GM23248 (cell line): ENCODE results near the gene UBQLN1. TPM values are rescaled to one million over a fixed set of nuclear protein-coding genes. Genes with fewer than 3 reads are reported as not detected.

Experiments
- DNase-seq: peaks from one replicate; pipeline ENCODE4 v3.0.0-alpha.2; 2015
- H2AFZ ChIP-seq: fragments of 200-600 bp; sonication (generic); 2 replicates; pipeline ENCODE4 v1.6.1; 2016; ENCODE audit warnings: antibody characterized with exemption
- H3F3A ChIP-seq: fragments of 200-600 bp; sonication (generic); 2 replicates; pipeline ENCODE4 v1.6.1; 2016; ENCODE audit warnings: mild to moderate bottlenecking, antibody characterized with exemption, mixed run types; ENCODE audit not compliant: insufficient read depth
- H3K27ac ChIP-seq: fragments of 200-600 bp; sonication (generic); 2 replicates; pipeline ENCODE4 v1.5.1; 2016; ENCODE audit warnings: mild to moderate bottlenecking
- H3K27me3 ChIP-seq: fragments of 200-600 bp; sonication (generic); replicated peaks from 2 replicates; pipeline ENCODE4 v1.6.1; 2016; ENCODE audit warnings: mild to moderate bottlenecking; ENCODE audit not compliant: insufficient read depth
- H3K36me3 ChIP-seq: fragments of 200-600 bp; sonication (generic); 2 replicates; pipeline ENCODE4 v1.6.1; 2016; ENCODE audit warnings: low read depth, mild to moderate bottlenecking
- H3K4me1 ChIP-seq: fragments of 200-600 bp; sonication (generic); 2 replicates; pipeline ENCODE4 v1.6.1; 2016; ENCODE audit warnings: mild to moderate bottlenecking; ENCODE audit not compliant: insufficient read depth
- H3K4me2 ChIP-seq: fragments of 200-600 bp; sonication (generic); one replicate; pipeline ENCODE4 v1.6.1; 2016; ENCODE audit warnings: mild to moderate bottlenecking; ENCODE audit not compliant: unreplicated experiment
- H3K4me3 ChIP-seq: fragments of 200-600 bp; sonication (generic); 2 replicates; pipeline ENCODE4 v1.5.1; 2016; ENCODE audit warnings: mild to moderate bottlenecking
- H3K79me2 ChIP-seq: fragments of 200-600 bp; sonication (generic); 2 replicates; pipeline ENCODE4 v1.6.1; 2016; ENCODE audit warnings: mild to moderate bottlenecking; ENCODE audit not compliant: insufficient read depth
- H3K9ac ChIP-seq: fragments of 200-600 bp; sonication (generic); 2 replicates; pipeline ENCODE4 v1.6.1; 2016; ENCODE audit warnings: mild to moderate bottlenecking
- H3K9me2 ChIP-seq: fragments of 200-600 bp; sonication (generic); 2 replicates; pipeline ENCODE4 v1.6.1; 2016; ENCODE audit warnings: mixed run types, mild to moderate bottlenecking, moderate library complexity; ENCODE audit not compliant: insufficient read depth
- H3K9me3 ChIP-seq: fragments of 200-600 bp; sonication (generic); one replicate; pipeline ENCODE4 v1.6.1; 2017; ENCODE audit warnings: low read depth
- H4K20me1 ChIP-seq: fragments of 200-600 bp; sonication (generic); 2 replicates; pipeline ENCODE4 v1.6.0; 2016; ENCODE audit not compliant: insufficient read depth
- EZH2 ChIP-seq: fragments of 200-600 bp; sonication (generic); IDR thresholded peaks from 2 replicates; pipeline ENCODE4 v1.6.1; 2018; ENCODE audit warnings: antibody characterized with exemption, mild to moderate bottlenecking; ENCODE audit not compliant: insufficient read depth, poor library complexity, severe bottlenecking
- EZH2phosphoT487 ChIP-seq: fragments of 200-600 bp; sonication (generic); IDR thresholded peaks from 2 replicates; pipeline ENCODE4 v1.6.1; 2018; ENCODE audit warnings: antibody characterized with exemption, moderate library complexity, mild to moderate bottlenecking, low read depth; ENCODE audit not compliant: insufficient read depth
- WGBS, 2 experiments: methylation state at CpG; one replicate each; pipeline ENCODE4 v1.1.6; 2015 to 2017; ENCODE audit warnings: low lambda C conversion rate in 2 of 2, low coverage in 1 of 2; ENCODE audit errors: missing lambda C conversion rate in 2 of 2; 5-methylcytosine and 5-hydroxymethylcytosine counted together
- in situ Hi-C: fragments of 300-500 bp; cut with MboI; formaldehyde crosslinking; loops from 2 replicates; pipeline ENCODE4 v1.15.0; 2020
- polyA plus RNA-seq: library from polyadenylated mRNA; unstranded; fragments of >200 nt; fragmentation: Nextera tagmentation; extraction: Ambion mirVana; gene quantifications from 2 replicates; pipeline ENCODE4 v1.2.1, GENCODE V29; 2016
- total RNA-seq: library from RNA; depleted of rRNA; stranded (reverse); fragments of >200 nt; shearing (Covaris generic); gene quantifications from 2 replicates; pipeline ENCODE4 v1.2.3, GENCODE V29; 2014

UBQLN1 gene
- total and polyA plus RNA-seq, 2 experiments from 2014 or later = 103 to 107 TPM

GRCh38 chr9:83656032-83656680 lies 51.6 kb downstream of the UBQLN1 start:
- H3K4me1 ChIP-seq = no peaks in the 10 kb centered on the region
- no peaks in the 10 kb centered on the region for H4K20me1 ChIP-seq
- no peaks in the 10 kb centered on the region for H3K9me3 ChIP-seq
- no peaks in the 10 kb centered on the region for H3K27me3 ChIP-seq
- H3K4me2 ChIP-seq = no peak overlapping the region
- 96 to 100% methylated on average over 2 of the region's 2 CpGs for WGBS, 2 experiments
- H3K9ac ChIP-seq = no peak overlapping the region
- H3F3A ChIP-seq = no peaks in the 10 kb centered on the region
- no peak overlapping the region for H3K4me3 ChIP-seq
- DNase-seq = no peak
- TF ChIP-seq EZH2 (no peak), EZH2phosphoT487 (no peak)
- H3K36me3 ChIP-seq = peaks cover 58% of the 10 kb centered on the region
- no peak overlapping the region for H3K27ac ChIP-seq
- H3K79me2 ChIP-seq = peaks cover 43% of the 10 kb centered on the region
- in situ Hi-C loops = no loop called here
- no peak overlapping the region for H2AFZ ChIP-seq
- no peaks in the 10 kb centered on the region for H3K9me2 ChIP-seq

DNA sequence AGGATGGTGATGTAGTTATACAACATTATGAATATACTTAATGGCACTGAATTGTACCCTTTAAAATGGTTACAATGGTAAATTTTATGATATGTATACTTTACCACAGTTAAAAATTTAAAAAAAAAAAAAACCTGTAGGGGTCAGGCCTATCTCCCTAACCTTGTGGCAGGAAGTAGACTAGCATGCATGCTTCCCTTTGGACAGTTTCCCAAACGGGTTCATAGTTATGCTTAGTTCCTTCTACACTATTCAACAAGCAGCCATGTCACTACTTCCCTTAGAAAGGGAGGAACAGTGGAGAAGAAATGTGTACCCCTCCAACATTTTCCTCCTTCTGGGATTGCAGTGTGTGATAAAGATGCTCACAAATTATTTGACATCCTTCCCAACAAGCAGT lies 52.3 kb downstream of the UBQLN1 start:
- TF ChIP-seq EZH2 (no peak), EZH2phosphoT487 (no peak)
- Histone ChIP-seq H3K4me2 (no peak overlapping the region), H3K9ac (no peak overlapping the region), H3K9me2 (no peaks in the 10 kb centered on the region), H3F3A (no peaks in the 10 kb centered on the region), H3K27me3 (no peaks in the 10 kb centered on the region), H3K4me3 (no peak overlapping the region), H2AFZ (no peak overlapping the region), H3K27ac (no peak overlapping the region), H3K79me2 (peaks cover 38% of the 10 kb centered on the region), H3K9me3 (no peaks in the 10 kb centered on the region), H3K36me3 (peaks cover 53% of the 10 kb centered on the region), H4K20me1 (no peaks in the 10 kb centered on the region), H3K4me1 (no peaks in the 10 kb centered on the region)
- in situ Hi-C loops = no loop called here
- 89 to 97% methylated on average over 1 of the region's 1 CpG for WGBS, 2 experiments
- no peak for DNase-seq

- TF ChIP-seq EZH2phosphoT487 = no peak
These were observed 55.3 kb downstream of the UBQLN1 start for GRCh38 chr9:83652433-83652832.

GRCh38 chr9:83651558-83651957 lies 56.2 kb downstream of the UBQLN1 start:
- Histone ChIP-seq H3K9me3 (no peaks in the 10 kb centered on the region), H3K4me1 (no peaks in the 10 kb centered on the region), H3K9ac (no peak overlapping the region), H3K9me2 (no peaks in the 10 kb centered on the region), H3K36me3 (peaks cover 28% of the 10 kb centered on the region), H4K20me1 (no peaks in the 10 kb centered on the region), H3K4me3 (no peak overlapping the region), H3K79me2 (peaks cover 12% of the 10 kb centered on the region), H3K4me2 (no peak overlapping the region), H3F3A (no peaks in the 10 kb centered on the region), H2AFZ (no peak overlapping the region), H3K27ac (no peak overlapping the region), H3K27me3 (no peaks in the 10 kb centered on the region)
- no peak for TF ChIP-seq EZH2phosphoT487
- no peak for TF ChIP-seq EZH2
- no peak for DNase-seq
- 97 to 100% methylated on average over 2 of the region's 2 CpGs for WGBS, 2 experiments
- in situ Hi-C loops = no loop called here

More at GRCh38 chr9:83652433-83652832, 55.3 kb downstream of the UBQLN1 start:
- no peaks in the 10 kb centered on the region for H4K20me1 ChIP-seq
- H3F3A ChIP-seq = no peaks in the 10 kb centered on the region
- H3K4me2 ChIP-seq = no peak overlapping the region
- H3K4me3 ChIP-seq = no peak overlapping the region
- H3K9me3 ChIP-seq = no peaks in the 10 kb centered on the region
- H3K9me2 ChIP-seq = no peaks in the 10 kb centered on the region
- no peaks in the 10 kb centered on the region for H3K27me3 ChIP-seq
- WGBS, 2 experiments = 98 to 100% methylated on average over 1 of the region's 1 CpG
- no peak overlapping the region for H3K27ac ChIP-seq
- DNase-seq = no peak
- H3K36me3 ChIP-seq = peaks cover 28% of the 10 kb centered on the region
- H3K4me1 ChIP-seq = no peaks in the 10 kb centered on the region
- peaks cover 16% of the 10 kb centered on the region for H3K79me2 ChIP-seq
- H3K9ac ChIP-seq = no peak overlapping the region
- no peak overlapping the region for H2AFZ ChIP-seq
- in situ Hi-C loops = no loop called here

DNA sequence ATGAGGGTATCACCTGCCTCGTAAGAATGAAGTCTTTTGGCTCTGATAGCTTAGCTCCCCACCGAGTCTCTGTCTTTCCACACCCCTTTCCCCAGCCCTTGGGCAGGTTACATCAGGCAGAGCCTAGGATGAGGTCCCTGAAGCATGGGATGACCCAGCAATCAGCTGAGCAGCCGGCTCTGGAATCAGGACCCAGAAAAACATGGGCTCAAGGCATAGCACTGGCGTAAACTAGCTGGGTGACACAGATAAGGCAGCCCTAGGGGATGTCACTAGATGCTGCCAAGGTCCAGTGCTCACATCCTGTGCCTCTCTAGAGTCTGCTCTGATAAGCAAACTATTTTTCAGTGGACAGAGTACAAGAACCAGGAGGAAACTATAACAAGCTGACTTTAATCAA lies 58.2 kb downstream of the UBQLN1 start:
- Histone ChIP-seq H3F3A (0 out of 2 replicates have a peak, but pooled peaks cover 4% of the 10 kb centered on the region), H3K4me2 (no peak overlapping the region), H4K20me1 (no peaks in the 10 kb centered on the region), H3K9me3 (no peaks in the 10 kb centered on the region), H2AFZ (no peak overlapping the region), H3K9ac (no peak overlapping the region), H3K4me1 (no peaks in the 10 kb centered on the region), H3K36me3 (peaks cover 26% of the 10 kb centered on the region; the same call in 1 of the 2 replicates), H3K79me2 (peaks cover 4% of the 10 kb centered on the region), H3K4me3 (no peak overlapping the region), H3K27me3 (no peaks in the 10 kb centered on the region), H3K9me2 (no peaks in the 10 kb centered on the region), H3K27ac (no peak overlapping the region)
- in situ Hi-C loops = loop anchor here (25.0 kb wide), 1 partner anchor 263 kb away; the partner anchor contains the start of gene KIF27
- WGBS, 2 experiments = 98% methylated on average over 4 of the region's 4 CpGs
- TF ChIP-seq EZH2 (no peak), EZH2phosphoT487 (no peak)
- DNase-seq = no peak
